Measurements from ENCODE around the gene RAI1. TPM values are rescaled to one million over a fixed set of nuclear protein-coding genes. Genes with fewer than 3 reads are reported as not detected.
A peak's percentile ranks its signal among the peaks of the same experiment; 100 is the strongest.

Gene RAI1
- total RNA-seq, 4 donors from 2014 or later, result 20.3 to 46.1 (median 30.4) TPM

DNA sequence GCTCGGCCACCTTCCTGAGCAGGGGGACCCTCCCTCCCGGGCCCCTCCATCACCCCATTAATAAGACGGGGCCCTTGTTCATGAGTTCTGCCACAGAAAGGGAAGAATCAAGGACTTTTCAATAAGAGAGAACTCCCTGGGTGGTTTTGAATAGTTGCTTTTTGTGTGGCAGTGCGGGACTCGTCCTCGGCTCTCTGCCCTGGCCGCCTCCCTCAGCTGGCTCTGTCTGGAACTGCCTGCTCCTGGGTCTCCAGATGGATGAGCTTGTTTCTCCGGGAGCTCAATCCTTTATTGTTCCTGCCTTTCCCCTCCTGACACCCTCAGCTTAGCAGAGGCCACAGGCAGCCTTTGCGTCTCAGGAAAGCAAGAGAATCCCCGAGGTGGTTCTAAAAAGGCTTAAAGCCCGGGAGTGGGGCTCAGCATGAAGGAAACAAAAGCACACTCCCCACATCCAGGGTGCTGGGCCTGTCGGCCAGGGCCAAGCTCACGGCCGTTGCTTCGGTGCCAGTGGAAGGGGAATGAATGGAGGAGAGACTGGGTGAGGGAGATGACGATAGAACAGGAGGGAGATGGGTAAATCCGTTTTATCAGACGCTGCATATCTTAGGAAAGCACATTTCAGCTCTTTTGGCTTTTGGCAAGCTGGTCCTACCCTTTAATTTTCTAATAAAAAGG lies 60.2 kb downstream of the RAI1 start:
- TF ChIP-seq POLR2A (IDR thresholded peaks at IDR 0.05) (no peak), POLR2AphosphoS5 (IDR thresholded peaks at IDR 0.05) (no peak), EP300 (IDR thresholded peaks at IDR 0.05) (no peak)
- TF ChIP-seq, protein P1, sequence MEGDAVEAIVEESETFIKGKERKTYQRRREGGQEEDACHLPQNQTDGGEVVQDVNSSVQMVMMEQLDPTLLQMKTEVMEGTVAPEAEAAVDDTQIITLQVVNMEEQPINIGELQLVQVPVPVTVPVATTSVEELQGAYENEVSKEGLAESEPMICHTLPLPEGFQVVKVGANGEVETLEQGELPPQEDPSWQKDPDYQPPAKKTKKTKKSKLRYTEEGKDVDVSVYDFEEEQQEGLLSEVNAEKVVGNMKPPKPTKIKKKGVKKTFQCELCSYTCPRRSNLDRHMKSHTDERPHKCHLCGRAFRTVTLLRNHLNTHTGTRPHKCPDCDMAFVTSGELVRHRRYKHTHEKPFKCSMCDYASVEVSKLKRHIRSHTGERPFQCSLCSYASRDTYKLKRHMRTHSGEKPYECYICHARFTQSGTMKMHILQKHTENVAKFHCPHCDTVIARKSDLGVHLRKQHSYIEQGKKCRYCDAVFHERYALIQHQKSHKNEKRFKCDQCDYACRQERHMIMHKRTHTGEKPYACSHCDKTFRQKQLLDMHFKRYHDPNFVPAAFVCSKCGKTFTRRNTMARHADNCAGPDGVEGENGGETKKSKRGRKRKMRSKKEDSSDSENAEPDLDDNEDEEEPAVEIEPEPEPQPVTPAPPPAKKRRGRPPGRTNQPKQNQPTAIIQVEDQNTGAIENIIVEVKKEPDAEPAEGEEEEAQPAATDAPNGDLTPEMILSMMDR (IDR thresholded peaks at IDR 0.05), result peak in 1 of 2 donors; percentile 35
- WGBS, result 26% methylated on average over 18 of the region's 18 CpGs
- Histone ChIP-seq H3K27ac (peak overlapping the region; percentile 83), H3K27me3 (no peaks in the 10 kb centered on the region), H3K36me3 (no peaks in the 10 kb centered on the region), H3K9me3 (no peaks in the 10 kb centered on the region), H3K4me3 (peak overlapping the region; percentile 32), H3K4me1 (peaks cover 79% of the 10 kb centered on the region)
- no peak for DNase-seq (ENCODE audit: low spot score in 2 of 2)

DNA sequence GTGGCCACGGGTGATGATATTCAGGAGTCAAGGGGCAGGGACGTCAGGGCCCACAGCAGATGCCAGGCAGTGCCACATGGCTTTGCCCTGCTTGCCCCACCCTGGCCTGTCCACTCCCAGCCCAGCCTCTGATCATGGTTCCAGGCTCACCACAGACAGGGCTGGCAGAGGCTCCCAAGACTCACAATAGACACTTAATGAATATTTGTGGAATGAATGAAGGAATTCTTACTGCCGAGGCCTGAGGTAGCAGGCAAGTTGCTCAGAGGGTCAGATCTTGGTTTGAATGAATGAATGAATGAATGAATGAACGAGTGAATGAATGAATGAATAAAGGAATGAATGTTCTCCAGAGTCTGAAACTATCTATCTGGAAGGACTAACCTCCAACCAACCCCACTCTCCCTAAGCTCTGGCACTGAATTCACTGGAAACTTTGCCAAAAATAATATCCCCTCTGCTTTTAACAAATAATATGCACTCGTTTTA lies 60.9 kb downstream of the RAI1 start:
- H3K36me3 ChIP-seq, result no peaks in the 10 kb centered on the region
- DNase-seq (ENCODE audit: low spot score in 2 of 2), result no peak
- TF ChIP-seq, protein P1 (IDR thresholded peaks at IDR 0.05), result no peak
- TF ChIP-seq POLR2AphosphoS5 (IDR thresholded peaks at IDR 0.05), result no peak
- TF ChIP-seq POLR2A (IDR thresholded peaks at IDR 0.05), result no peak
- no peak for TF ChIP-seq EP300 (IDR thresholded peaks at IDR 0.05)
- H3K27me3 ChIP-seq, result no peaks in the 10 kb centered on the region
- H3K4me3 ChIP-seq, result no peak overlapping the region
- H3K27ac ChIP-seq, result peak overlapping the region; percentile 83
- 38% methylated on average over 5 of the region's 5 CpGs for WGBS
- peaks cover 75% of the 10 kb centered on the region for H3K4me1 ChIP-seq
- H3K9me3 ChIP-seq, result no peaks in the 10 kb centered on the region

DNA sequence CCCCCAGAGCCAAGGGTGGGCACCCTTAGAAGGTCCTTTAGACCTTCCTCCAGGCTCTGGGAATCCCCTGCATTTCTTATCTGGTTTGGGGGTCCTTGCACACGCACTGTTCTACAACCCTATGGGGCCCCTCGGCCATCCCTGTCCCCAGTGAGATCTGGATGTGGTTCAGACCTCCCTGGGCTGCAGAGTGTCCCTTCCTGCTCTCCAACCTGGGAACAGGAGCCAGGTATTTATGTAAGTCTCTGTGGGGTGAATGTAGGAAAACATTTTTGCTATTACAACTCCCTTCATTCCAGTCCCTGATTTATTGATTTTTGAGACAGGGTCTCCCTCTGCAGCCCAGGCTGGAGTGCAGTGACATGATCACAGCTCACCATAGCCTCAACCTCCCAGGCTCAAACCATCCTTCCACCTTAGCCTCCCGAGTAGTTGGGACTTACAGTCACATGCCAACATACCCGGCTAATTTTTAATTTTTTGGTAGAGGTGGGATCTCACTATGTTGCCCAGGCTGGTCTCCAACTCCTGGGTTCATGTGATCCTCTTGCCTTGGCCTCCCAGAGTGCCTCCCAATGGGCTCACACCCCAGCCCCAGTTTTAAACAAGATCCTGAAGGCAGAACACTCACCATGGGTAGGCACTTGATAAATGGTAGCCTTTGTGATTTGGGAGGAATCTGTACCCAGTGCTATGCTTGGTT lies 61.6 kb downstream of the RAI1 start:
- no peak for DNase-seq (ENCODE audit: low spot score in 2 of 2)
- H3K36me3 ChIP-seq, result no peaks in the 10 kb centered on the region
- peaks cover 72% of the 10 kb centered on the region for H3K4me1 ChIP-seq
- H3K4me3 ChIP-seq, result no peak overlapping the region
- 74% methylated on average over 4 of the region's 4 CpGs for WGBS
- TF ChIP-seq POLR2AphosphoS5 (IDR thresholded peaks at IDR 0.05), result no peak
- TF ChIP-seq EP300 (IDR thresholded peaks at IDR 0.05), result no peak
- H3K27ac ChIP-seq, result peak overlapping the region; percentile 83
- H3K27me3 ChIP-seq, result no peaks in the 10 kb centered on the region
- H3K9me3 ChIP-seq, result no peaks in the 10 kb centered on the region

DNA sequence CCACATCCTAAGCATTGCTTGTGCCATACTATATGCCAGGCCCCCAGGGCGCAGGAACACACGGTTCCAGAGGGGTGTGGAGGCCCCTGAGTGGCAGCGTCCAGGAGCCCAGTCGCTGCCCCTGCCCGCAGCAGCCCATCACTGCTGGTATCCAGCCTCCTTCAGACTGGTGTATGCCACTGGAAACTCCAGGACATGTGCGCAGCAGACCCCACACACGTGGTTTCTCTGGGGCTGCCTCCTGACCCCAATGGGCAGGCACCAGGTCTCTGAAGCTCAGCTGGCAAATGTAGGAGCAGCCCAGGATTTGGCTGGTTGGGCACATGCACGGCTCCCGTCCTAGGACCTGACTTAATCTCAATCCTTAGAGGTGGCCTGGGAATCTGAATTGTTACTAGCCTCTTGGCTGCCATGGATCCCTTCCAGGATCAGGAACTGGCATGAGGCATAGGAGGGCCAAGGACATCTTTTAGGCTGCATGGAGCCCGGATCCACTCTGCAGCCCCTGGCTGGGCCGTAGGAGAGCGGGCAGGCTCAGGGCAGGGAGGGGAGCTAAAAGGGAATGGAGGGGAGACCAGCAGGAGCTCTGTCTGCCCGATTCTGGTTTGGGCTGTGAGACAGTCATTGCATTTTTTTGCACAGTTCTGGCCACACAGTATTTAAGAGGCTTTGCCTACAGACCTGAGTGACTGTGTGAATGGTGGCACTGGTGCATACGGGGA lies 62.3 kb downstream of the RAI1 start:
- TF ChIP-seq EP300 (IDR thresholded peaks at IDR 0.05), result no peak
- Histone ChIP-seq H3K4me1 (peaks cover 65% of the 10 kb centered on the region), H3K4me3 (no peak overlapping the region), H3K36me3 (no peaks in the 10 kb centered on the region), H3K27ac (no peak overlapping the region), H3K27me3 (no peaks in the 10 kb centered on the region), H3K9me3 (no peaks in the 10 kb centered on the region)
- DNase-seq (ENCODE audit: low spot score in 2 of 2), result no peak
- 80% methylated on average over 9 of the region's 14 CpGs for WGBS

DNA sequence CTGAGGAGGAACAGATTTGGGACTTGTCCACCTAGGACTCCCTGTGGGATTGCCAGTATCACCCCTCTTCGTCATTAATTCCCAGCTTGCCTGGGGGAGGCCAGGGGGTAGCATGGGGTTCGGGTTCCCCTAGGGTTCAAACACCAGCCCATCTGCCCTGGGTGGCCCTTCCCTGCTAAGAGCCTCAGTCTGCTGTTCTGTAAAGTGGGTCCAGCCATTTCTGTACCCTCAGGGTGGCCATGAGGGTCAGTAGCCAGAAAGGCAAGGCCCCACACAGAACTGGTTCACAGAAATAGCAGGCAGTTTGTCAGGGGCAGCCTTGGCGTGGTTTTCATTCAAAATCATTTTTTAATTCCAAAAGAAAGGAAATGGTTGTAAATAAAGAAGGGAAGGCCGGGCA lies 62.9 kb downstream of the RAI1 start:
- H3K27ac ChIP-seq, result no peak overlapping the region
- no peaks in the 10 kb centered on the region for H3K27me3 ChIP-seq
- 91% methylated on average over 4 of the region's 4 CpGs for WGBS
- H3K4me1 ChIP-seq, result peaks cover 65% of the 10 kb centered on the region
- H3K9me3 ChIP-seq, result no peaks in the 10 kb centered on the region
- H3K36me3 ChIP-seq, result no peaks in the 10 kb centered on the region
- TF ChIP-seq POLR2A (IDR thresholded peaks at IDR 0.05), result no peak
- TF ChIP-seq EP300 (IDR thresholded peaks at IDR 0.05), result no peak
- no peak for TF ChIP-seq POLR2AphosphoS5 (IDR thresholded peaks at IDR 0.05)
- TF ChIP-seq, protein P1 (IDR thresholded peaks at IDR 0.05), result no peak
- no peak for DNase-seq (ENCODE audit: low spot score in 2 of 2)
- no peak overlapping the region for H3K4me3 ChIP-seq

Data from suprapubic skin (tissue), 4 donors.